Lung (tissue), 12 donors: ENCODE results near the gene CFAP74. TPM values are rescaled to one million over a fixed set of nuclear protein-coding genes. Genes with fewer than 3 reads are reported as not detected.

Experiments used
- ATAC-seq: fragments of 200-7000 bp; cut with Tn5 transposase; one replicate; pipeline ENCODE4 v1.9.1; 2020; ENCODE audit warnings: moderate number of reproducible peaks; ENCODE audit not compliant: insufficient read depth, low FRiP score
- DNase-seq, 3 donors: peaks; one replicate each; pipeline ENCODE4 v3.0.0-alpha.2; 2013 to 2017
- H3K27ac ChIP-seq, 2 donors: one replicate each; pipeline ENCODE4 v1.5.1; 2013; ENCODE audit warnings: mild to moderate bottlenecking in 2 of 2, moderate library complexity in 2 of 2, control low read depth in 1 of 2, inconsistent platforms in 1 of 2, low read depth in 1 of 2, low read length in 1 of 2
- H3K27me3 ChIP-seq, 3 donors: one replicate each; pipeline ENCODE4 v1.5.1; 2013; ENCODE audit warnings: low read length in 2 of 3; ENCODE audit not compliant: control insufficient read depth in 3 of 3, insufficient read depth in 3 of 3
- H3K36me3 ChIP-seq, 4 donors: one replicate each; pipeline ENCODE4 v1.5.1; 2013; ENCODE audit warnings: low read length in 4 of 4, mild to moderate bottlenecking in 1 of 4, moderate library complexity in 1 of 4; ENCODE audit not compliant: control insufficient read depth in 4 of 4, insufficient read depth in 4 of 4
- H3K4me1 ChIP-seq, 5 donors: one replicate each; pipeline ENCODE4 v1.5.1; 2013; ENCODE audit warnings: low read length in 5 of 5, mild to moderate bottlenecking in 2 of 5, moderate library complexity in 1 of 5; ENCODE audit not compliant: control insufficient read depth in 5 of 5, insufficient read depth in 5 of 5
- H3K4me3 ChIP-seq: one replicate; pipeline ENCODE4 v1.5.1; 2013; ENCODE audit warnings: mild to moderate bottlenecking, control low read depth, moderate library complexity
- H3K9ac ChIP-seq, 2 donors: one replicate each; pipeline ENCODE4 v1.5.1; 2013; ENCODE audit warnings: low read length in 2 of 2, control low read depth in 1 of 2; ENCODE audit not compliant: insufficient read depth in 1 of 2
- H3K9me3 ChIP-seq, 4 donors: one replicate each; pipeline ENCODE4 v1.5.1; 2013; ENCODE audit warnings: low read length in 3 of 4, mild to moderate bottlenecking in 1 of 4, moderate library complexity in 1 of 4; ENCODE audit not compliant: control insufficient read depth in 4 of 4, insufficient read depth in 3 of 4
- WGBS, 2 donors: extraction: QIAGEN DNeasy Blood & Tissue Kit; methylation state at CpG; one replicate each; pipeline ENCODE4 v1.1.7; 2013; 5-methylcytosine and 5-hydroxymethylcytosine counted together
- polyA plus RNA-seq, 2 donors: library from polyadenylated mRNA; stranded (reverse); fragments of 200-250 nt; gene quantifications; one replicate each; pipeline ENCODE4 v1.2.1, GENCODE V29; 2013
- total RNA-seq, 2 donors: library from RNA; depleted of rRNA in 1 of 2; stranded (reverse); fragments of >200 nt in 1 of 2; gene quantifications; one replicate each; pipeline ENCODE4 v1.2.1, GENCODE V29; 2014 to 2021
- TF ChIP-seq, protein P1 (sequence below): IDR thresholded peaks from 2 replicates; pipeline ENCODE4 v1.5.1; 2012; ENCODE audit warnings: mild to moderate bottlenecking; ENCODE audit errors: control extremely low read depth, extremely low read depth
- donor health status: control.
- donor health status: control.
- donor health status: Bipolar disorder and iron deficiency.
- donor health status: healthy.
- donor health status: DM: yes; HTN: yes; CAD: no.

Gene CFAP74
- total and polyA plus RNA-seq, 4 donors, result 3.1 to 20.8 (median 5.3) TPM

DNA sequence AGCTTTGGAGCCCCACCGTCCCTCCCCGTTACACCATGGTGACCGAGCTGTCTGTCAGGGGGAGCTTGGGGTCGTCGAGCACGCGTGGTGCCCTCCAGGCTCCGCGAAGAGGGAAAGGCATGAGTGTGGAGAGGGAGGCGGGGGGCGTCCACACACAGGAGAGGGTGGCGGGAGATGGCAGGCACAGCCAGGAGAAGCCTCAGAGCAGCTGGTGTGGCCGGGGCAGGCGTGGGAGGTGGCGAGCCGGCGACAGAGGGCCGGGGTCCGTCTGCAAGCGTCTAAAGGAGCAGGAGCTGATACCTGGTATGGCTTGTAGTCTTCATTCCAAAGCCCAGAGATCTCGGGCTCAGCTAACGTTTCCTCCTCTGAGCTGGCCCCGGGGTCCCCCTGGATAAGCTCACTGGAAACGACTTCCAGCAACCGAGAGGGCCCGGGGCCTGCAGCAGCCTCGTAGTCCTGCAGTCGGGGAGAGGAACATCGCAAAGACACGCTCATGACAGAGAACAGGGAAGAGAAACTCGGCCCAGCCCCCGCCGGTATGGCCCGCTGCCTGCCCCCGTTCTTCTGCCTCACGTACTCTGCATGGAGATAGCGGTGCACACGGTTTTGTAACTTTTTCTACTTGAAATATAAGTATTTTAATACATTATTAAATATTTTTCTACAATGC lies 37.4 kb downstream of the CFAP74 start:
- TF ChIP-seq, protein P1, sequence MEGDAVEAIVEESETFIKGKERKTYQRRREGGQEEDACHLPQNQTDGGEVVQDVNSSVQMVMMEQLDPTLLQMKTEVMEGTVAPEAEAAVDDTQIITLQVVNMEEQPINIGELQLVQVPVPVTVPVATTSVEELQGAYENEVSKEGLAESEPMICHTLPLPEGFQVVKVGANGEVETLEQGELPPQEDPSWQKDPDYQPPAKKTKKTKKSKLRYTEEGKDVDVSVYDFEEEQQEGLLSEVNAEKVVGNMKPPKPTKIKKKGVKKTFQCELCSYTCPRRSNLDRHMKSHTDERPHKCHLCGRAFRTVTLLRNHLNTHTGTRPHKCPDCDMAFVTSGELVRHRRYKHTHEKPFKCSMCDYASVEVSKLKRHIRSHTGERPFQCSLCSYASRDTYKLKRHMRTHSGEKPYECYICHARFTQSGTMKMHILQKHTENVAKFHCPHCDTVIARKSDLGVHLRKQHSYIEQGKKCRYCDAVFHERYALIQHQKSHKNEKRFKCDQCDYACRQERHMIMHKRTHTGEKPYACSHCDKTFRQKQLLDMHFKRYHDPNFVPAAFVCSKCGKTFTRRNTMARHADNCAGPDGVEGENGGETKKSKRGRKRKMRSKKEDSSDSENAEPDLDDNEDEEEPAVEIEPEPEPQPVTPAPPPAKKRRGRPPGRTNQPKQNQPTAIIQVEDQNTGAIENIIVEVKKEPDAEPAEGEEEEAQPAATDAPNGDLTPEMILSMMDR, result no peak
- DNase-seq, result peak in 1 of 3 donors; percentile 35
- peaks cover 0 to 7% (median 0%) of the 10 kb centered on the region in 5 donors for H3K4me1 ChIP-seq
- 55 to 66% methylated on average over 36 to 38 of the region's 38 CpGs for WGBS, 2 donors
- no peak for ATAC-seq
- no peak overlapping the region for H3K27ac ChIP-seq
- H3K27me3 ChIP-seq, result peaks cover 0 to 7% (median 0%) of the 10 kb centered on the region in 3 donors
- H3K9ac ChIP-seq, result no peak overlapping the region
- H3K9me3 ChIP-seq, result no peaks in the 10 kb centered on the region
- no peak overlapping the region for H3K4me3 ChIP-seq
- H3K36me3 ChIP-seq, result no peaks in the 10 kb centered on the region

DNA sequence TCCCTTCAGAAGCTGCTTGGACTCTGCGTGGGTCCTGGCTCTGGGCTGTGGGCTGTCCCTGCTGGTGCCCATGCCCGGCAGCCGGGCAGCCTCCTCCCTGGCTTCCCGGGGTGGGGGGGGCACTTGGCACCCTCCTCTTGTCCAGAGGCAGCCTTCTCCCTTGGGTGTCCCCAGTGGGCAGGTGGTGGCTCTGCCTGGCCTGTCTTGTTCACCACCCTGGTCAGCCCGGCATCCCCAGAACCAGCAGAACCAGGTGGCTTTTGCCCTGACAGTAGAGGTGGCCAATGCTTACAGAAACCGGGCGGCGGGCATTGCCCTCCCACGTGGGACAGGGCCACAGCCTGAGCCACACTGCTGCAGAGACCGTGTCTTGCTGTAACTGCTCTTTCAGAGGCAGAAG lies 38.0 kb downstream of the CFAP74 start:
- ATAC-seq (no peak), DNase-seq (no peak)
- no peaks in the 10 kb centered on the region for H3K36me3 ChIP-seq
- H3K9ac ChIP-seq, result no peak overlapping the region
- H3K4me1 ChIP-seq, result peaks cover 0 to 8% (median 0%) of the 10 kb centered on the region in 5 donors
- WGBS, 2 donors, result 76 to 83% methylated on average over 10 of the region's 10 CpGs
- TF ChIP-seq, protein P1, result no peak
- peaks cover 0 to 5% (median 0%) of the 10 kb centered on the region in 3 donors for H3K27me3 ChIP-seq
- H3K27ac ChIP-seq, result no peak overlapping the region
- no peak overlapping the region for H3K4me3 ChIP-seq
- no peaks in the 10 kb centered on the region for H3K9me3 ChIP-seq

DNA sequence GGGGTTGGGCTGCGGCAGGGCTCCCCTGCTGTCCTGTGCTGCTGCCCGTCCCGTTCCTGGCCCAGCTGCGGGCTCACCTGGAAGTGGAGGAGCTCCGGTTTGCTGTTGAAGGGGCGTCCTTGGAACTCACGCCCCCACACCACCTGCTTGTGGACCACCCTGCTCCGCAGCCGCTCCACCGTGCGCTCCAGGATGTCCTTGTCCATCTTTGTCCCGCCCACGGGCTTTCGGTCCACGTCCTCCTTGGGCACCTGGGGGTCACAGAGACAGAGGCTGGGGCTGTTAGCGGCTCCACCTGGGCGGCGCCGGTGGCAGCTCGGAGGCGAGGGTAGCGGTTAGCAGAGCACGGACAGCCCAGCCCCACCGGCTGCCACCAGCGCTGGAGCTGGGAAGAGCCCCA lies 38.8 kb downstream of the CFAP74 start:
- ATAC-seq, result no peak
- Histone ChIP-seq H3K4me1 (peaks cover 0 to 8% (median 0%) of the 10 kb centered on the region in 5 donors), H3K27me3 (peaks cover 0 to 5% (median 0%) of the 10 kb centered on the region in 3 donors), H3K9me3 (no peaks in the 10 kb centered on the region), H3K36me3 (no peaks in the 10 kb centered on the region), H3K9ac (no peak overlapping the region), H3K27ac (no peak overlapping the region), H3K4me3 (no peak overlapping the region)
- TF ChIP-seq, protein P1, result no peak
- no peak for DNase-seq
- WGBS, 2 donors, result 84% methylated on average over 25 of the region's 25 CpGs
